ENCODE data around the gene TMEM120A. TPM values are rescaled to one million over a fixed set of nuclear protein-coding genes. Genes with fewer than 3 reads are reported as not detected.

The TMEM120A gene
- polyA plus RNA-seq, 1 of the 3 experiments (the other 2 are of a cell fraction) = 59.8 TPM

- TF ChIP-seq CTCF (IDR thresholded peaks at IDR 0.05) = no peak
- TF ChIP-seq SIN3A (IDR thresholded peaks at IDR 0.05; ENCODE audit: borderline replicate concordance, low read depth, low read length) = peak; percentile 61; the same call in 1 of the 2 replicates
- TF ChIP-seq CHD2 (IDR thresholded peaks at IDR 0.05; ENCODE audit: low read length, partially characterized antibody) = no peak
- TF ChIP-seq RAD21 (IDR thresholded peaks at IDR 0.05; ENCODE audit: low read length) = no peak
Measured at GRCh38 chr7:75937958-75938786, 56.2 kb downstream of the TMEM120A start (continued).

Small RNA genes within 50 kb of the gene (small RNA-seq; reads per million reads assigned to genes)
- 0 to 16.2 (median 1.1) reads per million in 7 experiments for gene SNORA14A

Other genes with a start within 250 kb of the TMEM120A start
- gene CCL26, start 222.4 kb downstream of the TMEM120A start, polyA plus RNA-seq (2012; rRNA removed) = not detected in 2 replicates
- gene CCL24, start 180.8 kb downstream of the TMEM120A start, polyA plus RNA-seq (2012; rRNA removed) = not detected in 2 replicates
- 68.8 and 77.6 TPM in 2 replicates for gene RHBDD2, start 115.6 kb downstream of the TMEM120A start, polyA plus RNA-seq (2012; rRNA removed)
- 55.8 and 68.7 TPM in 2 replicates for gene POR, start 79.4 kb downstream of the TMEM120A start, polyA plus RNA-seq (2012; rRNA removed)
- gene STYXL1, start 53.4 kb upstream of the TMEM120A start, polyA plus RNA-seq (2012; rRNA removed) = 86.6 and 89.4 TPM in 2 replicates
- gene MDH2, start 53.5 kb upstream of the TMEM120A start, polyA plus RNA-seq (2012; rRNA removed) = 244 and 301 TPM in 2 replicates
- 2.5 and 2.7 TPM in 2 replicates for gene SRRM3, start 207.3 kb upstream of the TMEM120A start, polyA plus RNA-seq (2012; rRNA removed)

Measured in SK-N-SH (cell line).